ENCODE measurements around the gene ENC1.

DNA sequence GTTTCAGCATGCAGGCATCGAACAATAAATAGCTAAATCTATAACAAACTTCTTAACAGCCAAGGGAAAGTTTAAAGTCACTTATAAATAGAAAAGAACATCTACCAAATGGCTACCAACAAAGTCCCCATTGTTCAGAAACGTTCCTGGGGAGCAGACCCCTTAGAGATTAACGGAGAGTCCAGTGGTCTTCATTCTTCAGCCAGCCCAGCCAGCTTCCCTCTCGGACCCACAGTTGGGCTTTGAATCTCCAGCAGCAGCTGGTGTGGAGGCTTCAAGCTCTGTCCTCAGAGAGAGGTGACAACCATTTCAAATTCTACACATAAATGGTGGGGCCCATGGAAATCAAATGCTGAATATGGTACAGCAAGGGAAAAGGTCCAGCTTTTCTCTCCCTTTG is 11.2 kb downstream of the ENC1 start:
- TF ChIP-seq, protein P1, sequence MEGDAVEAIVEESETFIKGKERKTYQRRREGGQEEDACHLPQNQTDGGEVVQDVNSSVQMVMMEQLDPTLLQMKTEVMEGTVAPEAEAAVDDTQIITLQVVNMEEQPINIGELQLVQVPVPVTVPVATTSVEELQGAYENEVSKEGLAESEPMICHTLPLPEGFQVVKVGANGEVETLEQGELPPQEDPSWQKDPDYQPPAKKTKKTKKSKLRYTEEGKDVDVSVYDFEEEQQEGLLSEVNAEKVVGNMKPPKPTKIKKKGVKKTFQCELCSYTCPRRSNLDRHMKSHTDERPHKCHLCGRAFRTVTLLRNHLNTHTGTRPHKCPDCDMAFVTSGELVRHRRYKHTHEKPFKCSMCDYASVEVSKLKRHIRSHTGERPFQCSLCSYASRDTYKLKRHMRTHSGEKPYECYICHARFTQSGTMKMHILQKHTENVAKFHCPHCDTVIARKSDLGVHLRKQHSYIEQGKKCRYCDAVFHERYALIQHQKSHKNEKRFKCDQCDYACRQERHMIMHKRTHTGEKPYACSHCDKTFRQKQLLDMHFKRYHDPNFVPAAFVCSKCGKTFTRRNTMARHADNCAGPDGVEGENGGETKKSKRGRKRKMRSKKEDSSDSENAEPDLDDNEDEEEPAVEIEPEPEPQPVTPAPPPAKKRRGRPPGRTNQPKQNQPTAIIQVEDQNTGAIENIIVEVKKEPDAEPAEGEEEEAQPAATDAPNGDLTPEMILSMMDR (IDR thresholded peaks at IDR 0.05 in 2 of 3, conservative IDR thresholded peaks at IDR 0.05 in 1 of 3; ENCODE audit: borderline replicate concordance in 1 of 3, insufficient read depth in 1 of 3, low read depth in 2 of 3, low read length in 2 of 3), result no peak
- TF ChIP-seq, protein P2, sequence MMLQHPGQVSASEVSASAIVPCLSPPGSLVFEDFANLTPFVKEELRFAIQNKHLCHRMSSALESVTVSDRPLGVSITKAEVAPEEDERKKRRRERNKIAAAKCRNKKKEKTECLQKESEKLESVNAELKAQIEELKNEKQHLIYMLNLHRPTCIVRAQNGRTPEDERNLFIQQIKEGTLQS (IDR thresholded peaks at IDR 0.05), result no peak
- TF ChIP-seq EGR1 (IDR thresholded peaks at IDR 0.05; ENCODE audit: low read depth) (no peak), EZH2phosphoT487 (IDR thresholded peaks at IDR 0.05; ENCODE audit: borderline replicate concordance) (no peak), POLR2A (IDR thresholded peaks at IDR 0.05; ENCODE audit: borderline replicate concordance, extremely low read depth, insufficient read depth, insufficient read length) (no peak), SRF (IDR thresholded peaks at IDR 0.05; ENCODE audit: low read depth) (no peak), FOSL1 (IDR thresholded peaks at IDR 0.05; ENCODE audit: low read depth) (no peak), SP1 (IDR thresholded peaks at IDR 0.05; ENCODE audit: low read depth) (no peak), JUND (IDR thresholded peaks at IDR 0.05) (no peak), EZH2 (IDR thresholded peaks at IDR 0.05) (no peak), TCF7L2 (IDR thresholded peaks at IDR 0.05; ENCODE audit: borderline replicate concordance, extremely low read depth, insufficient read depth, insufficient read length) (no peak), POLR2AphosphoS5 (IDR thresholded peaks at IDR 0.05; ENCODE audit: low read depth, low read length) (no peak)
- TF ChIP-seq, protein P3, sequence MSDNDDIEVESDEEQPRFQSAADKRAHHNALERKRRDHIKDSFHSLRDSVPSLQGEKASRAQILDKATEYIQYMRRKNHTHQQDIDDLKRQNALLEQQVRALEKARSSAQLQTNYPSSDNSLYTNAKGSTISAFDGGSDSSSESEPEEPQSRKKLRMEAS (IDR thresholded peaks at IDR 0.05), result no peak
- TF ChIP-seq, protein P4, sequence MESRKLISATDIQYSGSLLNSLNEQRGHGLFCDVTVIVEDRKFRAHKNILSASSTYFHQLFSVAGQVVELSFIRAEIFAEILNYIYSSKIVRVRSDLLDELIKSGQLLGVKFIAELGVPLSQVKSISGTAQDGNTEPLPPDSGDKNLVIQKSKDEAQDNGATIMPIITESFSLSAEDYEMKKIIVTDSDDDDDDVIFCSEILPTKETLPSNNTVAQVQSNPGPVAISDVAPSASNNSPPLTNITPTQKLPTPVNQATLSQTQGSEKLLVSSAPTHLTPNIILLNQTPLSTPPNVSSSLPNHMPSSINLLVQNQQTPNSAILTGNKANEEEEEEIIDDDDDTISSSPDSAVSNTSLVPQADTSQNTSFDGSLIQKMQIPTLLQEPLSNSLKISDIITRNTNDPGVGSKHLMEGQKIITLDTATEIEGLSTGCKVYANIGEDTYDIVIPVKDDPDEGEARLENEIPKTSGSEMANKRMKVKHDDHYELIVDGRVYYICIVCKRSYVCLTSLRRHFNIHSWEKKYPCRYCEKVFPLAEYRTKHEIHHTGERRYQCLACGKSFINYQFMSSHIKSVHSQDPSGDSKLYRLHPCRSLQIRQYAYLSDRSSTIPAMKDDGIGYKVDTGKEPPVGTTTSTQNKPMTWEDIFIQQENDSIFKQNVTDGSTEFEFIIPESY (IDR thresholded peaks at IDR 0.05; ENCODE audit: extremely low read depth, insufficient replicate concordance, low read length), result no peak

Measured in HCT116 (cell line).